Transverse colon (tissue), 4 donors: Measurements from ENCODE around the gene SRGAP1.

Experiments
- EP300 ChIP-seq: sonication (generic); formaldehyde crosslinking; IDR thresholded peaks from one replicate; pipeline ENCODE4 v1.6.1; 2017; ENCODE audit warnings: antibody characterized with exemption, low read depth
- POLR2A ChIP-seq: fragments of 450-650 bp; IDR thresholded peaks from one replicate; pipeline ENCODE4 v1.6.1; 2016; ENCODE audit warnings: antibody characterized with exemption, mild to moderate bottlenecking, moderate library complexity
- POLR2AphosphoS5 ChIP-seq, 3 donors: sonication (generic); formaldehyde crosslinking; IDR thresholded peaks; one replicate each; pipeline ENCODE4 v1.6.1; 2016; ENCODE audit warnings: antibody characterized with exemption in 3 of 3
- TF ChIP-seq, protein P1 (sequence below), 5 experiments: fragments of 200-600 bp in 3 of 5; fragments of 450-650 bp in 2 of 5; sonication (generic) in 3 of 5; IDR thresholded peaks; 1 replicate in 2 of 5; 2 replicates in 3 of 5; pipeline ENCODE4 v1.5.1; 2016 to 2017; ENCODE audit warnings: antibody characterized with exemption in 5 of 5, inconsistent platforms in 3 of 5, mild to moderate bottlenecking in 2 of 5, moderate library complexity in 1 of 5

DNA sequence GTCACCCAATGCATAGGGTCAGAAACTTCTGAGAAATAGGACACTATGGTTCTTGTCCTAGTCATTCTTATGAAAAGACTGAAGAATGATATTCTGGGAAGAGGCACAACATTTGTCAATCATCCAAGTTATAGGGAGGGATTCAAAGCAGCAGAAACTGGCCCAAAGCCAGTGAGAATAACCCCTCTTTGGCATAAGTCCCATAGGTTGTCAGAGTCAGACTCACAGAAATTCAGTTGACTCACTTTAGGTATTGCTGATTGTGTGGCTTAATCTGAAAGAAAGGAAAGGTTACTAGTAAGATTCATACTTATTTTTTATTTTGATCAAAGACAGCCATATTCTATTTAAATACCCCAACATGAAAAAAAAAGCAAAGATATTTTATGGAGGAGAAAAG is 151.0 kb downstream of the SRGAP1 start:
- TF ChIP-seq, protein P1, sequence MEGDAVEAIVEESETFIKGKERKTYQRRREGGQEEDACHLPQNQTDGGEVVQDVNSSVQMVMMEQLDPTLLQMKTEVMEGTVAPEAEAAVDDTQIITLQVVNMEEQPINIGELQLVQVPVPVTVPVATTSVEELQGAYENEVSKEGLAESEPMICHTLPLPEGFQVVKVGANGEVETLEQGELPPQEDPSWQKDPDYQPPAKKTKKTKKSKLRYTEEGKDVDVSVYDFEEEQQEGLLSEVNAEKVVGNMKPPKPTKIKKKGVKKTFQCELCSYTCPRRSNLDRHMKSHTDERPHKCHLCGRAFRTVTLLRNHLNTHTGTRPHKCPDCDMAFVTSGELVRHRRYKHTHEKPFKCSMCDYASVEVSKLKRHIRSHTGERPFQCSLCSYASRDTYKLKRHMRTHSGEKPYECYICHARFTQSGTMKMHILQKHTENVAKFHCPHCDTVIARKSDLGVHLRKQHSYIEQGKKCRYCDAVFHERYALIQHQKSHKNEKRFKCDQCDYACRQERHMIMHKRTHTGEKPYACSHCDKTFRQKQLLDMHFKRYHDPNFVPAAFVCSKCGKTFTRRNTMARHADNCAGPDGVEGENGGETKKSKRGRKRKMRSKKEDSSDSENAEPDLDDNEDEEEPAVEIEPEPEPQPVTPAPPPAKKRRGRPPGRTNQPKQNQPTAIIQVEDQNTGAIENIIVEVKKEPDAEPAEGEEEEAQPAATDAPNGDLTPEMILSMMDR (IDR thresholded peaks at IDR 0.05): no peak
- TF ChIP-seq POLR2A: no peak
- TF ChIP-seq POLR2AphosphoS5 (IDR thresholded peaks at IDR 0.05): no peak
- TF ChIP-seq EP300: no peak
